AG04450 (cell line): ENCODE measurements around the gene CHRM5. TPM values are rescaled to one million over a fixed set of nuclear protein-coding genes. Genes with fewer than 3 reads are reported as not detected.

Experiments
- CTCF ChIA-PET: fragments of 300-600, 350-600 bp; formaldehyde crosslinking; extraction: SDS; loops from one replicate; lab custom pipeline; 2022; ENCODE audit warnings: antibody characterized with exemption, inconsistent platforms; lab: Charles Lee
- POLR2A ChIA-PET: fragments of 350-600 bp; formaldehyde crosslinking; extraction: SDS; loops from one replicate; lab custom pipeline; 2021; ENCODE audit warnings: antibody characterized with exemption, inconsistent platforms; lab: Yijun Ruan, JAX
- DNase-seq: peaks from one replicate; pipeline ENCODE4 v3.0.0-alpha.2; 2011; ENCODE audit warnings: low read depth, low spot score
- H3K27ac ChIP-seq: one replicate; pipeline ENCODE4 v1.5.1; 2012; ENCODE audit warnings: low read depth, low read length, control low read depth
- H3K27me3 ChIP-seq: one replicate; pipeline ENCODE4 v1.6.0; 2012; ENCODE audit warnings: low read length; ENCODE audit not compliant: control insufficient read depth, insufficient read depth
- H3K4me3 ChIP-seq: 2 replicates; pipeline ENCODE4 v1.5.1; 2011; ENCODE audit warnings: mild to moderate bottlenecking, low read depth, low read length, control low read depth
- H3K9me3 ChIP-seq: 2 replicates; pipeline ENCODE4 v1.5.1; 2012; ENCODE audit warnings: low read length; ENCODE audit not compliant: control insufficient read depth, insufficient read depth
- CTCF ChIP-seq: IDR thresholded peaks from 2 replicates; pipeline ENCODE4 v1.5.1; 2011; ENCODE audit warnings: low read depth, low read length, control low read depth, inconsistent platforms
- polyA plus RNA-seq: library from polyadenylated mRNA; depleted of rRNA; stranded (reverse); fragments of >200 nt; gene quantifications from 2 replicates; pipeline ENCODE4 v1.2.3, GENCODE V29; 2011

Gene CHRM5
- polyA plus RNA-seq, 1 experiment: 0.02 TPM

DNA sequence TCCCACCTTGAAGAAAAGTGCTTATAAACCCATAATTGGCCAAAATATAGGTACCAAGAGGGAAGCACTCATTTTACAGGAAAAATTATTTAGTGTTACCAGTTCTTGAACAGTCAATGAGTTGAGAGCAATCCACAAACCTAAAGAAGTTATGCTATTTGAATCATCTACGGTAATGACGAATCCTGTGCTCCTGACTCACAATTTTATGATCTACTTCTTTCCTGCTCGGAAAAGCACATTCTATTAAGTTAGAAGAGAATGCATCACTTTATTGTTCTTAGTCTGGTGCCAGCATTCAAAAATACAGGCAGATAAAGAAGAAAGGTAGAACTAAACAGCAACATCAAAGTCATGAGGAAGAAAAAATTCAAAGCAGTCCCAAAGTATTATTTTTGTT, 33.2 kb downstream of the CHRM5 start:
- Histone ChIP-seq H3K4me3 (no peak overlapping the region), H3K9me3 (no peaks in the 10 kb centered on the region), H3K27me3 (no peaks in the 10 kb centered on the region), H3K27ac (no peak overlapping the region)
- TF ChIP-seq CTCF: no peak
- CTCF ChIA-PET: no interaction called here
- POLR2A ChIA-PET: no interaction called here
- DNase-seq: no peak

DNA sequence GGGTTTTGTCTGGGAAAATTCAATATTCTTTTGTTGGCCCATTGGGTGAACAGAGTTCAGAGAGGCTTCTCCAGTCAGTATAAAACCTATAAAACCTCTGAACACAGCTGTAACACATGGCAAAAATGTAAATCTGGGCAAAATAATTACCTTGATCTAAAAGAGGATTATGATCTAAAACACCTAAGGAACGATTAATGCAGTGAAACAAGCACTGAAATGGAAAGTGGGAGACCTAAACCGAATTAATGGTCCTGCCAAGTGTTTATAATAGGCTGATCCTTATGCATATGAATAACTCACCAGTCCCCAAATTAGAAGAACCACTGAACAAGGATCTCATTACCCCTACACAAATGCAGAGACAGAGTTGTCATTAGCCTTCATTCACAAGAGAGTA, 38.1 kb downstream of the CHRM5 start:
- ChIA-PET CTCF (interaction anchor here (1.2 to 1.3 kb wide), 2 partner anchors 12 to 269 kb away, joined by 3 to 5 read pairs; no protein-coding TSS in a partner anchor), POLR2A (no interaction called here)
- H3K9me3 ChIP-seq: no peaks in the 10 kb centered on the region
- no peak overlapping the region for H3K4me3 ChIP-seq
- H3K27me3 ChIP-seq: no peaks in the 10 kb centered on the region
- no peak for TF ChIP-seq CTCF
- no peak for DNase-seq
- H3K27ac ChIP-seq: no peak overlapping the region

DNA sequence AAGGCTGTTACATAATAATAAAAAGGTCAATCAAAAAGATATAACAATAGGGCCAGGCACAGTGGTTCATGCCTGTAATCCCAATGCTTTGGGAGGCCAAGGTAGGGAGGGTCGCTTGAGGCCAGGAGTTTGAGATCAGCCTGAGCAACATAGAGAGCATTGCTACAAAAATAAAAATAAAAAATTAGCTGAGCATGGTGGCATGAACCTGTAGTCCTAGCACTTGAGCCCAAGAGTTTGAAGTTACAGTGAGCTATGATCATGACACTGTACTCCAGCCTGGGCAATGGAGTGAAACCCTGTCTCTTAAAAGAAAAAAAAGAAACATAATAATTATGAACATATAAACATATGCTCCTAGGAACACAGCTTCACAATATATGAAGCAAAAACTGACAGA, 41.4 kb downstream of the CHRM5 start:
- ChIA-PET POLR2A (no interaction called here), CTCF (interaction anchor here (0.6 to 1.6 kb wide), 3 partner anchors 15 to 46 kb away, joined by 3 to 5 read pairs (median 3); no protein-coding TSS in a partner anchor)
- no peak overlapping the region for H3K27ac ChIP-seq
- no peaks in the 10 kb centered on the region for H3K9me3 ChIP-seq
- H3K27me3 ChIP-seq: no peaks in the 10 kb centered on the region
- H3K4me3 ChIP-seq: no peak overlapping the region
- TF ChIP-seq CTCF: no peak
- DNase-seq: no peak

GRCh38 chr15:34010921-34011320, 42.6 kb downstream of the CHRM5 start:
- Histone ChIP-seq H3K27me3 (no peaks in the 10 kb centered on the region), H3K27ac (no peak overlapping the region), H3K9me3 (no peaks in the 10 kb centered on the region), H3K4me3 (no peak overlapping the region)
- DNase-seq: no peak
- ChIA-PET POLR2A (no interaction called here), CTCF (interaction anchor here (1.1 to 1.6 kb wide), 2 partner anchors 16 to 47 kb away, joined by 3 read pairs; no protein-coding TSS in a partner anchor)
- no peak for TF ChIP-seq CTCF

DNA sequence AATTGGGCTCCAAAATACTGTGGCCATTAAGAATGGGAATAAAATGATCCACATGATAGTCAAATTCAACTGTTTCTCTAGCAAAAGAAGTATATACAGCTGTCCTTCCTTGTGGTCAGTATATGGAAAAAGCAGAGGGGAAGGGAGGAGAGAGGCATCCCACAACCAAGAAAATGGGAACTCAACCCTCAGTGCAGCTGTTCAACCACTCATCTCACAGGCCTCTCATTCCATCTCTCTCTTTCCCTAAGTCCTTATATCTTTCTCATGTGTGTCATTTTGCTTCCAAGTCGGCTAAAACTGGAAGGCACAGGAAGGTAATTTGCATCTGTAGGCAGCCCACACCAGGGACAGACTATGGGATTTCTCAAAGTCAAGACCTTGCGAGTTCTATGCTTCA, 43.2 kb downstream of the CHRM5 start:
- Histone ChIP-seq H3K27me3 (no peaks in the 10 kb centered on the region), H3K27ac (no peak overlapping the region), H3K4me3 (no peak overlapping the region), H3K9me3 (no peaks in the 10 kb centered on the region)
- no peak for DNase-seq
- ChIA-PET POLR2A (no interaction called here), CTCF (interaction anchor here (0.7 kb wide), 1 partner anchor 274 kb away, joined by 3 read pairs; no protein-coding TSS in a partner anchor)
- no peak for TF ChIP-seq CTCF
